Breast epithelium (tissue), 4 donors: ENCODE measurements around the gene LY9. TPM values are rescaled to one million over a fixed set of nuclear protein-coding genes. Genes with fewer than 3 reads are reported as not detected.

Experiments used
- DNase-seq, 2 donors: peaks; one replicate each; pipeline ENCODE4 v3.0.0-alpha.2; 2019; ENCODE audit warnings: low spot score in 2 of 2
- H3K27ac ChIP-seq, 2 donors: fragments of 200-600 bp; sonication (generic) in 1 of 2; one replicate each; pipeline ENCODE4 v1.5.1; 2016 to 2019; ENCODE audit warnings: mild to moderate bottlenecking in 1 of 2
- H3K27me3 ChIP-seq, 2 donors: fragments of 200-600 bp; sonication (generic) in 1 of 2; one replicate each; pipeline versions ENCODE4 v1.5.1 to v1.6.0; 2017 to 2019; ENCODE audit warnings: control low read depth in 1 of 2, mild to moderate bottlenecking in 1 of 2
- H3K36me3 ChIP-seq: fragments of 200-600 bp; one replicate; pipeline ENCODE4 v1.5.1; 2019
- H3K4me1 ChIP-seq, 2 donors: fragments of 200-600 bp; sonication (generic); one replicate each; pipeline ENCODE4 v1.5.1; 2016 to 2019; ENCODE audit warnings: control low read depth in 1 of 2
- H3K4me3 ChIP-seq, 3 donors: fragments of 200-600 bp; sonication (generic); 1 replicate in 2 of 3; 2 replicates in 1 of 3; pipeline ENCODE4 v1.5.1; 2016 to 2019; ENCODE audit warnings: mild to moderate bottlenecking in 3 of 3, moderate library complexity in 2 of 3
- H3K9me3 ChIP-seq, 2 donors: fragments of 200-600 bp; sonication (generic) in 1 of 2; one replicate each; pipeline ENCODE4 v1.5.1; 2016 to 2019; ENCODE audit warnings: control low read depth in 1 of 2
- CTCF ChIP-seq, 3 donors: fragments of 450-650 bp; IDR thresholded peaks; one replicate each; pipeline ENCODE4 v1.5.1; 2016 to 2017; ENCODE audit warnings: antibody characterized with exemption in 3 of 3, mild to moderate bottlenecking in 3 of 3, moderate library complexity in 3 of 3
- POLR2A ChIP-seq: fragments of 450-650 bp; IDR thresholded peaks from one replicate; pipeline ENCODE4 v1.6.1; 2016; ENCODE audit warnings: antibody characterized with exemption, mild to moderate bottlenecking, moderate library complexity
- POLR2AphosphoS5 ChIP-seq, 3 donors: sonication (generic); formaldehyde crosslinking; IDR thresholded peaks; one replicate each; pipeline ENCODE4 v1.6.1; 2017; ENCODE audit warnings: antibody characterized with exemption in 3 of 3
- intact Hi-C: fragments of 100-400 bp; cut with DNase I; formaldehyde crosslinking; loops from one replicate; pipeline ENCODE4 v1.15.1; 2023; ENCODE audit warnings: low total_unique reads
- total RNA-seq, 3 donors: library from RNA; depleted of rRNA; stranded (reverse); fragments of >200 nt; gene quantifications; one replicate each; pipeline ENCODE4 v1.1.0, GENCODE V29; 2016

Gene LY9
- total RNA-seq, 3 donors from 2014 or later, result 1.1 to 5.9 (median 5.6) TPM

- Histone ChIP-seq H3K36me3 (no peaks in the 10 kb centered on the region), H3K4me1 (no peaks in the 10 kb centered on the region), H3K9me3 (no peaks in the 10 kb centered on the region), H3K27ac (no peak overlapping the region), H3K27me3 (no peaks in the 10 kb centered on the region), H3K4me3 (no peak overlapping the region)
- DNase-seq, result no peak
- intact Hi-C loops, result no loop called here
- TF ChIP-seq POLR2A, result no peak
- TF ChIP-seq CTCF (IDR thresholded peaks at IDR 0.05), result no peak
- no peak for TF ChIP-seq POLR2AphosphoS5 (IDR thresholded peaks at IDR 0.05)
These were observed 22.4 kb downstream of the LY9 start for GRCh38 chr1:160818207-160818937.

- Histone ChIP-seq H3K27ac (no peak overlapping the region), H3K4me1 (no peaks in the 10 kb centered on the region), H3K27me3 (no peaks in the 10 kb centered on the region), H3K4me3 (no peak overlapping the region), H3K9me3 (no peaks in the 10 kb centered on the region), H3K36me3 (no peaks in the 10 kb centered on the region)
- no peak for TF ChIP-seq POLR2A
- TF ChIP-seq CTCF (IDR thresholded peaks at IDR 0.05), result no peak
- no peak for TF ChIP-seq POLR2AphosphoS5 (IDR thresholded peaks at IDR 0.05)
- DNase-seq, result no peak
- intact Hi-C loops, result no loop called here
These were observed 23.2 kb downstream of the LY9 start for GRCh38 chr1:160819186-160819585.

GRCh38 chr1:160821627-160822026, 25.7 kb downstream of the LY9 start:
- TF ChIP-seq CTCF (IDR thresholded peaks at IDR 0.05) (no peak), POLR2A (no peak), POLR2AphosphoS5 (IDR thresholded peaks at IDR 0.05) (no peak)
- Histone ChIP-seq H3K9me3 (no peaks in the 10 kb centered on the region), H3K27ac (no peak overlapping the region), H3K27me3 (no peaks in the 10 kb centered on the region), H3K36me3 (no peaks in the 10 kb centered on the region), H3K4me3 (no peak overlapping the region), H3K4me1 (no peaks in the 10 kb centered on the region)
- no peak for DNase-seq
- intact Hi-C loops, result no loop called here

GRCh38 chr1:160823296-160823695, 27.3 kb downstream of the LY9 start:
- H3K27me3 ChIP-seq, result no peaks in the 10 kb centered on the region
- intact Hi-C loops, result no loop called here
- H3K27ac ChIP-seq, result no peak overlapping the region
- no peak overlapping the region for H3K4me3 ChIP-seq
- DNase-seq, result no peak
- no peaks in the 10 kb centered on the region for H3K36me3 ChIP-seq
- no peaks in the 10 kb centered on the region for H3K9me3 ChIP-seq
- TF ChIP-seq POLR2AphosphoS5 (IDR thresholded peaks at IDR 0.05) (no peak), CTCF (IDR thresholded peaks at IDR 0.05) (no peak), POLR2A (no peak)
- H3K4me1 ChIP-seq, result no peaks in the 10 kb centered on the region

GRCh38 chr1:160826546-160826945, 30.6 kb downstream of the LY9 start:
- no peaks in the 10 kb centered on the region for H3K9me3 ChIP-seq
- TF ChIP-seq POLR2AphosphoS5 (IDR thresholded peaks at IDR 0.05), result no peak
- no peak for TF ChIP-seq CTCF (IDR thresholded peaks at IDR 0.05)
- TF ChIP-seq POLR2A, result no peak
- no peak overlapping the region for H3K4me3 ChIP-seq
- no peaks in the 10 kb centered on the region for H3K27me3 ChIP-seq
- DNase-seq, result no peak
- H3K27ac ChIP-seq, result no peak overlapping the region
- H3K36me3 ChIP-seq, result no peaks in the 10 kb centered on the region
- H3K4me1 ChIP-seq, result no peaks in the 10 kb centered on the region
- intact Hi-C loops, result no loop called here
